Measurements from ENCODE around the gene LRRFIP1. TPM values are rescaled to one million over a fixed set of nuclear protein-coding genes. Genes with fewer than 3 reads are reported as not detected.
A peak's percentile ranks its signal among the peaks of the same experiment; 100 is the strongest.

LRRFIP1 gene
- total and polyA plus RNA-seq, 8 donors, result 18.4 to 55.0 (median 31.7) TPM

DNA sequence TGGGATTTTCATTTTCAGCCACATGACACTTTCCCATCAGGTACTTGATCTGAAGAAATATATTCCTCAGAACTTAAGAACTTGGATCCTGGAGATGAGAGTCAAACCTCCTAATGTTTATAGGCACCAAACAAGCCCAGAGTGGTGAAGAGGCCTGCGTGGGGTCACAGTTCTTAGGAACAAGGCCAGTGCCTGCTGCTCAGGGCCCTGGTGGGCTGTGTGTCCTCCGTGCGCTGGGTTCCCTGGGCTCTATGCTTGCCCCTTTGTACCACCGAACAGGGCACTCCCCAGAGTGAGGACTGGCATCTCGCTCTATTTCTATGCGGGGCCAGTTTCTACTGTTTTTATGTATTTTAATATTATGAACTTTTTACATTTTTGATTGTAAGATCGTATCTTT, 95.2 kb downstream of the LRRFIP1 start:
- no peaks in the 10 kb centered on the region for H3K9me3 ChIP-seq
- WGBS, 2 donors, result 95 to 96% methylated on average over 7 of the region's 7 CpGs
- no peak for FAIRE-seq
- intact Hi-C loops (cut with DNase I), result no loop called here
- H3K36me3 ChIP-seq, result no peaks in the 10 kb centered on the region
- ATAC-seq, result no peak
- peak in 1 of 6 donors; percentile 18 for DNase-seq
- H3K27me3 ChIP-seq, result no peaks in the 10 kb centered on the region
- TF ChIP-seq, protein P1, sequence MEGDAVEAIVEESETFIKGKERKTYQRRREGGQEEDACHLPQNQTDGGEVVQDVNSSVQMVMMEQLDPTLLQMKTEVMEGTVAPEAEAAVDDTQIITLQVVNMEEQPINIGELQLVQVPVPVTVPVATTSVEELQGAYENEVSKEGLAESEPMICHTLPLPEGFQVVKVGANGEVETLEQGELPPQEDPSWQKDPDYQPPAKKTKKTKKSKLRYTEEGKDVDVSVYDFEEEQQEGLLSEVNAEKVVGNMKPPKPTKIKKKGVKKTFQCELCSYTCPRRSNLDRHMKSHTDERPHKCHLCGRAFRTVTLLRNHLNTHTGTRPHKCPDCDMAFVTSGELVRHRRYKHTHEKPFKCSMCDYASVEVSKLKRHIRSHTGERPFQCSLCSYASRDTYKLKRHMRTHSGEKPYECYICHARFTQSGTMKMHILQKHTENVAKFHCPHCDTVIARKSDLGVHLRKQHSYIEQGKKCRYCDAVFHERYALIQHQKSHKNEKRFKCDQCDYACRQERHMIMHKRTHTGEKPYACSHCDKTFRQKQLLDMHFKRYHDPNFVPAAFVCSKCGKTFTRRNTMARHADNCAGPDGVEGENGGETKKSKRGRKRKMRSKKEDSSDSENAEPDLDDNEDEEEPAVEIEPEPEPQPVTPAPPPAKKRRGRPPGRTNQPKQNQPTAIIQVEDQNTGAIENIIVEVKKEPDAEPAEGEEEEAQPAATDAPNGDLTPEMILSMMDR (IDR thresholded peaks at IDR 0.05), result no peak
- H3K4me1 ChIP-seq, result peaks cover 14 to 23% (median 20%) of the 10 kb centered on the region in 3 donors
- H3K27ac ChIP-seq, result no peak overlapping the region
- H3K4me3 ChIP-seq, result no peak overlapping the region

GRCh38 chr2:237723023-237723422, 95.6 kb downstream of the LRRFIP1 start:
- TF ChIP-seq, protein P1 (IDR thresholded peaks at IDR 0.05), result no peak
- Histone ChIP-seq H3K4me3 (no peak overlapping the region), H3K4me1 (peaks cover 14 to 23% (median 20%) of the 10 kb centered on the region in 3 donors), H3K27ac (no peak overlapping the region), H3K36me3 (no peaks in the 10 kb centered on the region), H3K27me3 (no peaks in the 10 kb centered on the region), H3K9me3 (no peaks in the 10 kb centered on the region)
- ATAC-seq (no peak), FAIRE-seq (no peak), DNase-seq (no peak)
- intact Hi-C loops (cut with DNase I), result no loop called here
- 72 to 83% methylated on average over 1 of the region's 1 CpG for WGBS, 2 donors

DNA sequence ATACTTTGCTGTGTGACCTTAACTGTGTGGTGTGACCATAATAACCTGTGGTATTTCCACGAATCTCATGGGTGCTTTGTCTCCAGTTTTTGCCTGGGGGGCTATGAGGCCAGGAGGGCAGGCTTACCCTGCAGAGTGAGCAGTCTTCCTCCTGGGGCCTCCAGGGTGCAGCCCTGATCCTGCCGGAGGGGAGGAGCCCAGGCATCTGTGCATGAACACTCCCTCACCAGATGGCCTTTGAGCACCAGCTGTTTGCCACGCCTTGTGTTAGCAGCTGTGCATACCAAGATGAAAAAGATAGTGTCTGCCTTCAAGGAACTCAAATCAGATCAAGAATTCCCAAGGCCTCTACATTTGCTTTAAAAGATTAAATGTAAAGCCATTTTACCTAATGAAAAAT, 96.2 kb downstream of the LRRFIP1 start:
- ATAC-seq, result peak in 3 of 4 donors; percentile 27 to 55 (median 43)
- H3K27ac ChIP-seq, result no peak overlapping the region
- no peaks in the 10 kb centered on the region for H3K27me3 ChIP-seq
- H3K36me3 ChIP-seq, result no peaks in the 10 kb centered on the region
- H3K4me1 ChIP-seq, result peaks cover 14 to 23% (median 20%) of the 10 kb centered on the region in 3 donors
- no peaks in the 10 kb centered on the region for H3K9me3 ChIP-seq
- 42 to 48% methylated on average over 3 of the region's 3 CpGs for WGBS, 2 donors
- intact Hi-C loops (cut with DNase I), result no loop called here
- FAIRE-seq, result no peak
- no peak overlapping the region for H3K4me3 ChIP-seq
- DNase-seq, result peak in 1 of 6 donors; percentile 48
- TF ChIP-seq, protein P1 (IDR thresholded peaks at IDR 0.05), result no peak

GRCh38 chr2:237724811-237725478, 97.6 kb downstream of the LRRFIP1 start:
- H3K9me3 ChIP-seq, result no peaks in the 10 kb centered on the region
- no peak overlapping the region for H3K4me3 ChIP-seq
- WGBS, 2 donors, result 59 to 64% methylated on average over 9 of the region's 9 CpGs
- FAIRE-seq, result no peak
- peak; percentile 59 to 77 (median 73) for ATAC-seq
- DNase-seq, result peak in 4 of 6 donors; percentile 49 to 72 (median 56)
- intact Hi-C loops (cut with DNase I), result no loop called here
- peaks cover 14 to 23% (median 20%) of the 10 kb centered on the region in 3 donors for H3K4me1 ChIP-seq
- H3K27ac ChIP-seq, result no peak overlapping the region
- H3K36me3 ChIP-seq, result no peaks in the 10 kb centered on the region
- TF ChIP-seq, protein P1 (IDR thresholded peaks at IDR 0.05), result no peak
- no peaks in the 10 kb centered on the region for H3K27me3 ChIP-seq

DNA sequence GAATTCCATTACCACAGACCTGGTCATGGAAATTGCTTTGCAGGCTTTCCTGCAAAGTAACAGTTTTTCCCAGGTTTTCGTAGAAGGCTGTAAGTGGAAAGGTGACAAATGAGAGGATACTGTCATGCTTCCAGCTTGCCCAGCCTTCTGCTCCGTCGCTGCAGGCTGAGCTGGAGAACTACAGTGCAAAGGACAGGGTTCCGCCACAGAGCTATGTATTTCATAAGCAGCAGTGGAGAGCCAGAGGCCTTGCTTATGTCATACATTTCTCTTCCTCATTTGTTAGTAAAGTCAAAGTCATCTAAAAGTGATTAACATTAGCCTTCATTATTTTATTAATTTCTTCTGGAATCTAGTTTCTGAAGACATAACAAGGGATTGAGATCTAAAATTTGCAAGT, 98.3 kb downstream of the LRRFIP1 start:
- FAIRE-seq, result no peak

More for the DNA sequence above, 98.3 kb downstream of the LRRFIP1 start:
- TF ChIP-seq, protein P1 (IDR thresholded peaks at IDR 0.05), result no peak
- ATAC-seq (peak in 3 of 4 donors; percentile 39 to 67 (median 64)), DNase-seq (peak in 1 of 6 donors; percentile 7)
- Histone ChIP-seq H3K9me3 (no peaks in the 10 kb centered on the region), H3K4me3 (no peak overlapping the region), H3K27me3 (no peaks in the 10 kb centered on the region), H3K27ac (no peak overlapping the region), H3K4me1 (peaks cover 14 to 23% (median 20%) of the 10 kb centered on the region in 3 donors), H3K36me3 (no peaks in the 10 kb centered on the region)
- intact Hi-C loops (cut with DNase I), result no loop called here
- WGBS, 2 donors, result 88% methylated on average over 4 of the region's 4 CpGs

Measured in pancreas (tissue), 10 donors.